PFSK-1 (cell line): ENCODE data around the gene LRCH4.

Source experiments
- POLR2AphosphoS5 ChIP-seq: IDR thresholded peaks from 2 replicates; pipeline ENCODE4 v1.6.1; 2012; ENCODE audit warnings: low read depth, mild to moderate bottlenecking, control low read depth, low read length, moderate library complexity
- TAF1 ChIP-seq: IDR thresholded peaks from 2 replicates; pipeline ENCODE4 v1.6.1; 2012; ENCODE audit warnings: low read length, control low read depth, borderline replicate concordance; ENCODE audit not compliant: insufficient read depth

DNA sequence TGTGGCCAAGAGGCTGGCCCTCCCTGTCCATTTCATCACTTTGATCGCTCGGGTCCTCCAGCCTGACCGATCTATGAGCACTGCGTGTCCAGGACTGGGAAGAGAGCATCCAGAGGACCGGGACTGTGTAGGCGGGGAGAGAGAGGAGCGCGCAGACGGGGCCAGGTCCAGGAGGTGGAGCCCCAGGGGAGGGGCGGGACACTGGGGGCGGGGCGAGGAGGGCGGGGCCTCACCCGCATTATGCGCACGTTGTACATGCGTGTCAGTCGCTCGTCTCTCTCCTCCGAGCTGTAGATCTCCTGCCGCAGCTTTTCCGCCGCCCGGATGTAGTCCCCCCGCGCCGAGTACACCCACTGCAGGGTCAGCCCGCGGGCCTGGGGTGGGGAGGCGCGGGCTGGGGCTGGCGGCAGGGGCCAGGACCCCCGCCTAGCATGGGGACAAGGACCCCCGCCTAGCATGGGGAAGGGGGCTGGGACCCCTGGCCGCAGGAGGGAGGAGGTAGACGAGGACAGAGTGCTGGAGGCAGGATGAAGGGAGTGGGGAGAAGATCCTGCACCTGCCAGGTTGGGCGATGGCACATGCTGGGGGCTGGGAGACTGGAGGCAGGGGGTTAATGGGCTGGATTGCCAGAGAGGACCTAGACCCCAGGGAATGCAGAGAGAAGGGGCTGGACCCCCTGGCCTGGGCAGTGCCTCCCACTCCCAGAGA, 40.8 kb upstream of the LRCH4 start:
- TF ChIP-seq TAF1: peak; percentile 95
- TF ChIP-seq POLR2AphosphoS5: peak; percentile 79
